Measurements from ENCODE around the gene MEF2C. TPM values are rescaled to one million over a fixed set of nuclear protein-coding genes. Genes with fewer than 3 reads are reported as not detected.

Gene MEF2C
- total RNA-seq, 2 experiments from 2014 or later, result 0.60 to 0.87 TPM

DNA sequence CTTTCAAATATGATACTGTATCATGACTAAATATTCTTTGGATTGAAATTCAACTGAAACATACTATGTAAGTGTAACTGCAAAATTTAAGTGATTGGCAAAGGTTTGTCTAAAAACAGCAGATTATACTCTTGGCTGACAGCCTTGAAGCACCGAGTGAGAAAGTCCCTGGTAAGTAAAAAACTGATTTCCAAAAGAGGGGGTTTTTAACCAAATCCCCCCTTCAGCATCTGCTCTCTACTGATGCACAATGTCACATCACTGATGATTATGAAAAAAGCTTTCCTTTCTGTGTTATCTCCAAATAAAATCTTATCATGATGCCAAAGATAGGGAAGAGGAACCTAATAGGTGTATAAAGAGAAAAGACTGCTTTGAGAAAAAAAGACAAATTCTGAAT lies 141.0 kb downstream of the MEF2C start:
- TF ChIP-seq, protein P1, sequence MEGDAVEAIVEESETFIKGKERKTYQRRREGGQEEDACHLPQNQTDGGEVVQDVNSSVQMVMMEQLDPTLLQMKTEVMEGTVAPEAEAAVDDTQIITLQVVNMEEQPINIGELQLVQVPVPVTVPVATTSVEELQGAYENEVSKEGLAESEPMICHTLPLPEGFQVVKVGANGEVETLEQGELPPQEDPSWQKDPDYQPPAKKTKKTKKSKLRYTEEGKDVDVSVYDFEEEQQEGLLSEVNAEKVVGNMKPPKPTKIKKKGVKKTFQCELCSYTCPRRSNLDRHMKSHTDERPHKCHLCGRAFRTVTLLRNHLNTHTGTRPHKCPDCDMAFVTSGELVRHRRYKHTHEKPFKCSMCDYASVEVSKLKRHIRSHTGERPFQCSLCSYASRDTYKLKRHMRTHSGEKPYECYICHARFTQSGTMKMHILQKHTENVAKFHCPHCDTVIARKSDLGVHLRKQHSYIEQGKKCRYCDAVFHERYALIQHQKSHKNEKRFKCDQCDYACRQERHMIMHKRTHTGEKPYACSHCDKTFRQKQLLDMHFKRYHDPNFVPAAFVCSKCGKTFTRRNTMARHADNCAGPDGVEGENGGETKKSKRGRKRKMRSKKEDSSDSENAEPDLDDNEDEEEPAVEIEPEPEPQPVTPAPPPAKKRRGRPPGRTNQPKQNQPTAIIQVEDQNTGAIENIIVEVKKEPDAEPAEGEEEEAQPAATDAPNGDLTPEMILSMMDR (IDR thresholded peaks at IDR 0.05), result no peak
- ChIA-PET CTCF (no interaction called here), POLR2A (no interaction called here)
- H3K4me3 Mint-ChIP-seq, result no peak overlapping the region
- no peak overlapping the region for H3K27ac ChIP-seq (ENCODE audit: low read depth in 1 of 2, low read length in 2 of 2)
- no peak overlapping the region for H3K4me3 ChIP-seq (ENCODE audit: low read length)
- no peaks in the 10 kb centered on the region for H3K27me3 ChIP-seq (ENCODE audit: control insufficient read depth in 1 of 2, insufficient read depth in 2 of 2, low read length in 2 of 2)
- intact Hi-C loops (cut with DNase I, micrococcal nuclease), result no loop called here
- H3K9me3 ChIP-seq (ENCODE audit: control insufficient read depth in 1 of 2, insufficient read depth in 1 of 2, low read length in 2 of 2), result no peaks in the 10 kb centered on the region
- H3K27ac Mint-ChIP-seq, result no peak overlapping the region
- no peaks in the 10 kb centered on the region for H3K9me3 Mint-ChIP-seq
- H3K27me3 Mint-ChIP-seq, result peaks cover 11% of the 10 kb centered on the region
- H3K4me1 ChIP-seq (ENCODE audit: insufficient read depth, low read length), result no peaks in the 10 kb centered on the region
- no peaks in the 10 kb centered on the region for H3K4me1 Mint-ChIP-seq (ENCODE audit: low read depth)
- no peaks in the 10 kb centered on the region for H3K36me3 ChIP-seq (ENCODE audit: insufficient read depth, low read length)
- DNase-seq, result no peak
- no peaks in the 10 kb centered on the region for H3K36me3 Mint-ChIP-seq (ENCODE audit: low read depth)
- no peak for ATAC-seq (ENCODE audit: poor library complexity)

DNA sequence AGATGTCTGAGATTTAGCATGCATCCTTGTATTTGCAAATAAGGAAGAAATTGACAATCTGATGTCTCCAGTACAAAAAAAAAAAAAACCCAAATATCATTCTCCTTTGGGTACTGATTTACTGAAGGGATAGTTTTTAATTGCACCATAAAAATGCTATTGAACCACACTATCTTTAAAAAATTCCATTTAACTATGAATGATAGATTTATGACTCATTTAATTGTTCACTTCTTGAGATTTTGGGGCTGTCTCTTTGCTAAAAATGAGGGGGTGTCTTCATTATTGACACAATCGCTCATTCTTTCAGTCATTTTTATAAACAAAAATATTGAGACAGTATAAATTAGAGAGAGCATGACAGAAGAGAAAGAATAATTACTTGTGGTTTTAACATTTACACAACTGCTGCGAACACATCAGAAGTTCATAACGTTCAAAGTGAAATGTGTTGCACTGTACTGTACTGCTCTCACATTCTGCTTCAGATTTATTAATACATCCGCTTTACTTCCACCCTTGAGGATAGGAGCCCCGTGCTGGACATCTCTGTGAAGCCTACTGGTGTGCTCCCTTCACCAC lies 142.3 kb downstream of the MEF2C start:
- POLR2A ChIA-PET, result no interaction called here
- CTCF ChIA-PET, result interaction anchor here (0.5 kb wide), 1 partner anchor 11 kb away, joined by 3 read pairs; no protein-coding TSS in a partner anchor
- TF ChIP-seq, protein P1 (IDR thresholded peaks at IDR 0.05), result no peak
- DNase-seq (no peak), ATAC-seq (ENCODE audit: poor library complexity) (no peak)
- H3K36me3 ChIP-seq (ENCODE audit: insufficient read depth, low read length), result no peaks in the 10 kb centered on the region
- Mint-ChIP-seq H3K4me1 (ENCODE audit: low read depth) (no peaks in the 10 kb centered on the region), H3K36me3 (ENCODE audit: low read depth) (no peaks in the 10 kb centered on the region), H3K27me3 (peaks cover 11% of the 10 kb centered on the region), H3K27ac (no peak overlapping the region), H3K4me3 (no peak overlapping the region), H3K9me3 (no peaks in the 10 kb centered on the region)
- H3K27me3 ChIP-seq (ENCODE audit: control insufficient read depth in 1 of 2, insufficient read depth in 2 of 2, low read length in 2 of 2), result no peaks in the 10 kb centered on the region
- no peak overlapping the region for H3K4me3 ChIP-seq (ENCODE audit: low read length)
- no peaks in the 10 kb centered on the region for H3K4me1 ChIP-seq (ENCODE audit: insufficient read depth, low read length)
- H3K9me3 ChIP-seq (ENCODE audit: control insufficient read depth in 1 of 2, insufficient read depth in 1 of 2, low read length in 2 of 2), result no peaks in the 10 kb centered on the region
- intact Hi-C loops (cut with DNase I, micrococcal nuclease), result no loop called here
- H3K27ac ChIP-seq (ENCODE audit: low read depth in 1 of 2, low read length in 2 of 2), result no peak overlapping the region

DNA sequence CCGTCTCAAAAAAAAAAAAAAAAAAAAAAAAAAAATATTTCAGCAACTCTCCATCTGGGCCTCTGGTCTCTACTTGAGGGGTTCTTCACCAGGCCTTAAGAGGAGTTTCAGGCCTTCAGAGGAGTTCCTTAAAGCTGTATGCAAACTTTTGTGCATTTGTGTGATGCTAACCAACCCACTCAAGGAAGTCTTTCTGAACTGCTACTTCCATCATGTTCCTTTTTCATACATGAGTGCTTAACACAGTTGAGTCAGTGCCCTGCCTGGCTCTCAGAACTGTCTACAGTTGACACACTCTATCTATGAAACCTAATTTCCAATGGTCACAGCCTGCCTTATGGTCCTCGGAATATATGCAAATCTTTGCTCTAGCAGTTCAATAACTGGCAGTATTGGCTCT lies 146.5 kb downstream of the MEF2C start:
- intact Hi-C loops (cut with DNase I, micrococcal nuclease), result no loop called here

More for the DNA sequence above, 146.5 kb downstream of the MEF2C start:
- Histone ChIP-seq H3K36me3 (ENCODE audit: insufficient read depth, low read length) (no peaks in the 10 kb centered on the region), H3K4me3 (ENCODE audit: low read length) (no peak overlapping the region), H3K27me3 (ENCODE audit: control insufficient read depth in 1 of 2, insufficient read depth in 2 of 2, low read length in 2 of 2) (peaks cover 0 to 3% of the 10 kb centered on the region in 2 experiments), H3K4me1 (ENCODE audit: insufficient read depth, low read length) (no peaks in the 10 kb centered on the region), H3K9me3 (ENCODE audit: control insufficient read depth in 1 of 2, insufficient read depth in 1 of 2, low read length in 2 of 2) (no peaks in the 10 kb centered on the region), H3K27ac (ENCODE audit: low read depth in 1 of 2, low read length in 2 of 2) (no peak overlapping the region)
- DNase-seq (no peak), ATAC-seq (ENCODE audit: poor library complexity) (no peak)
- H3K4me1 Mint-ChIP-seq (ENCODE audit: low read depth), result peaks cover 5% of the 10 kb centered on the region
- TF ChIP-seq, protein P1 (IDR thresholded peaks at IDR 0.05), result no peak
- ChIA-PET CTCF (no interaction called here), POLR2A (no interaction called here)
- H3K36me3 Mint-ChIP-seq (ENCODE audit: low read depth), result no peaks in the 10 kb centered on the region
- H3K27me3 Mint-ChIP-seq, result peaks cover 11% of the 10 kb centered on the region
- no peaks in the 10 kb centered on the region for H3K9me3 Mint-ChIP-seq
- no peak overlapping the region for H3K4me3 Mint-ChIP-seq
- no peak overlapping the region for H3K27ac Mint-ChIP-seq
